Esophagus squamous epithelium (tissue), 4 donors: ENCODE results near the gene MT1A.

Source experiments
- CTCF ChIP-seq, 6 experiments: fragments of 450-650 bp in 4 of 6; fragments of 200-600 bp in 2 of 6; sonication (generic) in 2 of 6; IDR thresholded peaks; one replicate each; pipeline ENCODE4 v1.5.1; 2016 to 2019; ENCODE audit warnings: antibody characterized with exemption in 6 of 6, mild to moderate bottlenecking in 4 of 6, moderate library complexity in 4 of 6
- POLR2A ChIP-seq, 4 donors: fragments of 450-650 bp; IDR thresholded peaks; one replicate each; pipeline ENCODE4 v1.6.1; 2017; ENCODE audit warnings: antibody characterized with exemption in 4 of 4, mild to moderate bottlenecking in 4 of 4, moderate library complexity in 3 of 4

- no peak for TF ChIP-seq CTCF (IDR thresholded peaks at IDR 0.05)
- TF ChIP-seq POLR2A (IDR thresholded peaks at IDR 0.05), result no peak
Observed at GRCh38 chr16:56688762-56689161, 50.3 kb downstream of the MT1A start.
